ENCODE data around the gene ZNF579. TPM values are rescaled to one million over a fixed set of nuclear protein-coding genes. Genes with fewer than 3 reads are reported as not detected.

The ZNF579 gene
- polyA plus RNA-seq, 2 of the 4 experiments (the other 2 are of a cell fraction): 6.5 to 16.2 TPM

DNA sequence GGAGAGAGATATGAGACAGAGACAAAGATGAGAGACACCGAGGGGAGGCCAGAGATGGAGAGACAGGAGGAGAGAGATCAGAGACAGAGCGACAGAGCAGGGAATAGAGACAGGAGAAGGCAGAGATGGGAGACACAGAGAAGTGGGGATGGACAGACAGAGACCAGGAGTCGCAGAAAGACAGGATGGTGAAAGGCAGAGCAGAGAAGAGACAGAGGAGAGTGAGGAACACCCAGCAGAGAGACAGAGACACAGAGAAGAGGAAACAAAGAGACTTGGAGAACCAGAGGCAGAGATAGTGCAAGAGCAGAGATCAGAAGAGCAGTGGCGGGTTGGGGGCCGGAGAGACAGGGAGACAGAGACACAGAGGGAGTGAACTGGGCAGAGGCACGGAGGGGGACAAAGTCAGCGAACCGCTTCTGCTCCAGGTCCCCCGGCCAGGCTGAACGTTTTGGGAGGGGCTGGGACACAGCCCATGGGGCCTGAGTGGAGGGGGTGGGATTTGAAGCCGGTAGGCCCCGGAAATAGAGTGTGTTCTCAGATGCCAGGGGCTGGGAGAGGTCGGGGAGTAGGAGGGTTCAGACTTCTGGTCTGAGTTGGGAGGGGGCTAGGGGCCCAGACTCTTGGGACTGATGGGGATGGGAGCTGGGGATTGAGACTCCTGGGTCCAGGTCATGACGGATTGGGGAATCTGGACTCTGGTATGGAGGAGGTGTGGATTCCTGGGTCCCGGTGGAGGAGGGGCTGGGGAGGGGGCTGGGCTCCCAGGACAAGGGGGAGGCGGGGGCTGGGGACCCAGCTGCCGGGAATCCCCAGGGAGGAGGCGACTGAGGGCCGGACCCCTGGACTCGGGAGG is 654 bp downstream of the ZNF579 start:
- no peak for FAIRE-seq
- peak; percentile 15 to 62; a peak in 5 of 6 replicates for ATAC-seq
- peak in 1 of 2 experiments; percentile 44 for DNase-seq (ENCODE audit: low read depth in 1 of 2, low spot score in 1 of 2)

GRCh38 chr19:55578761-55579747 is 1.6 kb downstream of the ZNF579 start:
- ChIA-PET POLR2A (no interaction called here), CTCF (interaction anchor here (1.0 to 1.3 kb wide), 3 partner anchors 9 to 111 kb away, joined by 3 to 5 read pairs (median 4); partner anchors contain the start of gene ZNF865)
- Histone ChIP-seq H3K27ac (peak overlapping the region; percentile 99 to 100), H3K4me3 (peak overlapping the region; percentile 96), H3K4me1 (peaks cover 23% of the 10 kb centered on the region), H3K4me2 (peak overlapping the region; percentile 85), H3K9me3 (no peaks in the 10 kb centered on the region)
- TF ChIP-seq, protein P1, sequence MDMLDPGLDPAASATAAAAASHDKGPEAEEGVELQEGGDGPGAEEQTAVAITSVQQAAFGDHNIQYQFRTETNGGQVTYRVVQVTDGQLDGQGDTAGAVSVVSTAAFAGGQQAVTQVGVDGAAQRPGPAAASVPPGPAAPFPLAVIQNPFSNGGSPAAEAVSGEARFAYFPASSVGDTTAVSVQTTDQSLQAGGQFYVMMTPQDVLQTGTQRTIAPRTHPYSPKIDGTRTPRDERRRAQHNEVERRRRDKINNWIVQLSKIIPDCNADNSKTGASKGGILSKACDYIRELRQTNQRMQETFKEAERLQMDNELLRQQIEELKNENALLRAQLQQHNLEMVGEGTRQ (IDR thresholded peaks at IDR 0.05): no peak
- TF ChIP-seq EHMT2 (IDR thresholded peaks at IDR 0.05; ENCODE audit: low read depth): no peak
- WGBS (ENCODE audit: missing lambda C conversion rate): 95% methylated on average over 85 of the region's 90 CpGs
- no peak for ATAC-seq
- no peak for DNase-seq (ENCODE audit: low read depth in 1 of 2, low spot score in 1 of 2)
- no peak for FAIRE-seq

More for the DNA sequence above, 654 bp downstream of the ZNF579 start:
- ChIA-PET CTCF (interaction anchor here (0.6 to 2.5 kb wide), 7 partner anchors 10 to 112 kb away, joined by 3 to 9 read pairs (median 4); partner anchors contain the start of gene ZNF865), POLR2A (interaction anchor here (0.6 to 2.7 kb wide), 7 partner anchors 11 to 79 kb away, joined by 5 to 22 read pairs (median 7); partner anchors contain the start of genes FIZ1, ZNF524 and ZNF865)
- Histone ChIP-seq H3K4me3 (peak overlapping the region; percentile 96), H3K4me2 (peak overlapping the region; percentile 85), H3K27ac (peak overlapping the region; percentile 99 to 100), H3K4me1 (peaks cover 23% of the 10 kb centered on the region), H3K9me3 (no peaks in the 10 kb centered on the region)
- WGBS (ENCODE audit: missing lambda C conversion rate): 9% methylated on average over 14 of the region's 20 CpGs
- TF ChIP-seq EP300 (IDR thresholded peaks at IDR 0.05): no peak
- TF ChIP-seq MAFK (IDR thresholded peaks at IDR 0.05; ENCODE audit: partially characterized antibody): no peak
- TF ChIP-seq POLR2A (IDR thresholded peaks at IDR 0.05; ENCODE audit: low read length): peak; percentile 32; the same call in 1 of the 2 replicates
- no peak for TF ChIP-seq NPAS2 (CRISPR knock-in tag; IDR thresholded peaks at IDR 0.05; ENCODE audit: borderline replicate concordance)

DNA sequence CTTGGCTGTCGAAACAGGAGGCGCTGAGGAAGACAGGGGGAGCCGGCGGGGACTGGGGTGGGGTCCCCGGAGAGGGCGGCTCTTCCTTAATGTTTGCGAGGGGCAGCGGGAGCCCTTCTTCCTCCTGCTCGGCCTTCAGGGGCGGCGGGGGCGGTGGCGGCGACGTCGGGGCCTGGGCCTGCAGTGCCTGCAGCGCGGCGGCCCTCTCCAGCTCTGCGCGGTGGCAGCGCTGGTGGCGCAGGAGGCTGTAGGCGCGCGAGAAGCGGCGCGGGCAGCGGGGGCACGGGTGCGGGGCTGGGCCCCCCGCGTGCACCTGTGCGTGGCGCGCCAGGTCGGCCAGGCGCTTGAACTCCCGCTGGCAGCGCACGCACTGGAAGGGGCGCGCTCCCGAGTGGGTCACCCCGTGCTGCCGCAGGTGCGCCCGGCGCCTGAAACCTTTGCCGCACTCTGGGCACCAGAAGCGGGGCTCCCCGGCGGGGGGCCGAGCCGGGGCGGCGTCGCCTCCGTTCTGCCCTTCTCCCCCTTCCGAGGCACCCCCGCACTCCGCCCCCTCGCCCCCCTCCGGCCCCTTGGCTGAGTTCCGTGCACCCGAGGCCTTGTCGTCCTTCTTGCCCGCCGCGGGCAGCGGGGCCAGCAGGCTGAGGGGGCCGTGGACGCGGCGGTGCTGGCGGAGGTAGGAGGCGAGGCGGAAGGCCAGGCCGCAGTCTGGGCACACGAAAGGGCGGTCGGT is 2.5 kb downstream of the ZNF579 start:
- peaks cover 23% of the 10 kb centered on the region for H3K4me1 ChIP-seq
- H3K4me3 ChIP-seq: no peak overlapping the region
- H3K9me3 ChIP-seq: no peaks in the 10 kb centered on the region
- ATAC-seq (no peak), FAIRE-seq (no peak), DNase-seq (ENCODE audit: low read depth in 1 of 2, low spot score in 1 of 2) (no peak)
- CTCF ChIA-PET: interaction anchor here (1.0 to 1.3 kb wide), 4 partner anchors 8 to 111 kb away, joined by 3 to 5 read pairs (median 4); partner anchors contain the start of gene ZNF865
- POLR2A ChIA-PET: no interaction called here
- 96% methylated on average over 72 of the region's 83 CpGs for WGBS (ENCODE audit: missing lambda C conversion rate)
- no peak overlapping the region for H3K4me2 ChIP-seq
- no peak for TF ChIP-seq TFCP2L1 (CRISPR knock-in tag; IDR thresholded peaks at IDR 0.05)
- no peak for TF ChIP-seq POLR2A (IDR thresholded peaks at IDR 0.05; ENCODE audit: low read length)
- no peak for TF ChIP-seq PHF8 (IDR thresholded peaks at IDR 0.05; ENCODE audit: borderline replicate concordance, low read depth)
- no peak for TF ChIP-seq ESRRA (IDR thresholded peaks at IDR 0.05; ENCODE audit: borderline replicate concordance, low read length)
- TF ChIP-seq CBX8 (IDR thresholded peaks at IDR 0.05): no peak
- no peak for TF ChIP-seq KDM1A (IDR thresholded peaks at IDR 0.05; ENCODE audit: low read depth)
- TF ChIP-seq JUNB (IDR thresholded peaks at IDR 0.05): no peak
- TF ChIP-seq, protein P1 (IDR thresholded peaks at IDR 0.05): no peak
- no peak for TF ChIP-seq MAX (IDR thresholded peaks at IDR 0.05)
- TF ChIP-seq RFX5 (IDR thresholded peaks at IDR 0.05): no peak
- TF ChIP-seq EHMT2 (IDR thresholded peaks at IDR 0.05; ENCODE audit: low read depth): no peak
- TF ChIP-seq TP53 (CRISPR knock-in tag; IDR thresholded peaks at IDR 0.05): no peak
- H3K27ac ChIP-seq: no peak overlapping the region

Measured in A549 (cell line).